Kidney (tissue), 14 donors: ENCODE results near the gene NFIL3. TPM values are rescaled to one million over a fixed set of nuclear protein-coding genes. Genes with fewer than 3 reads are reported as not detected.

ENCODE experiments used
- DNase-seq, 5 donors: peaks; one replicate each; pipeline ENCODE4 v3.0.0-alpha.2; 2013 to 2020
- FAIRE-seq: peaks from 2 replicates; lab custom pipeline; 2012; peaks lifted over from hg19 to GRCh38; lab: Jason Lieb, UNC
- H3K27ac ChIP-seq, 2 donors: one replicate each; pipeline ENCODE4 v1.7.0; 2013; ENCODE audit warnings: low read depth in 2 of 2, low read length in 2 of 2, inconsistent platforms in 1 of 2
- H3K27me3 ChIP-seq: one replicate; pipeline ENCODE4 v1.7.1; 2013; ENCODE audit warnings: low read length, inconsistent platforms; ENCODE audit not compliant: control insufficient read depth, insufficient read depth
- H3K36me3 ChIP-seq, 3 donors: one replicate each; pipeline versions ENCODE4 v1.7.0 to v1.7.1; 2013; ENCODE audit warnings: low read length in 3 of 3, control low read depth in 1 of 3, inconsistent platforms in 1 of 3; ENCODE audit not compliant: insufficient read depth in 3 of 3, control insufficient read depth in 2 of 3
- H3K4me1 ChIP-seq, 3 donors: one replicate each; pipeline versions ENCODE4 v1.7.0 to v1.7.1; 2013; ENCODE audit warnings: low read length in 3 of 3, inconsistent platforms in 1 of 3, low read depth in 1 of 3; ENCODE audit not compliant: control insufficient read depth in 2 of 3, insufficient read depth in 2 of 3
- H3K4me3 ChIP-seq, 3 donors: one replicate each; pipeline versions ENCODE4 v1.7.0 to v1.8.1; 2013; ENCODE audit warnings: low read length in 3 of 3, control low read depth in 1 of 3, inconsistent platforms in 1 of 3
- H3K9ac ChIP-seq, 3 donors: one replicate each; pipeline versions ENCODE4 v1.7.0 to v1.7.1; 2013; ENCODE audit warnings: low read length in 3 of 3, control low read depth in 1 of 3, inconsistent platforms in 1 of 3
- H3K9me3 ChIP-seq, 3 donors: one replicate each; pipeline versions ENCODE4 v1.7.0 to v1.7.1; 2013; ENCODE audit warnings: low read length in 3 of 3, control low read depth in 1 of 3, inconsistent platforms in 1 of 3; ENCODE audit not compliant: control insufficient read depth in 2 of 3, insufficient read depth in 1 of 3
- intact Hi-C: fragments of 100-400 bp; cut with DNase I; formaldehyde crosslinking; loops from one replicate; pipeline ENCODE4 v1.11.1; 2022
- polyA plus RNA-seq: library from polyadenylated mRNA; stranded (reverse); fragments of 350-450 nt; fragmentation: Illumina TruSeq; extraction: RNeasy Lipid Tissue Mini Kit (QIAGEN cat#74804); gene quantifications from one replicate; pipeline ENCODE4 v1.2.3, GENCODE V29; 2014; ENCODE audit warnings: low read depth, low replicate concordance; ENCODE audit not compliant: insufficient read depth
- total RNA-seq: library from RNA; stranded (reverse); fragmentation: NEBNext Ultra II Directional; extraction: Animal tissue kit (Norgen Biotek cat#: 25700); gene quantifications from one replicate; pipeline ENCODE4 v1.2.1, GENCODE V29; 2021
- TF ChIP-seq, protein P1 (sequence below): IDR thresholded peaks from 3 replicates; pipeline ENCODE4 v1.5.1; 2012; ENCODE audit warnings: mild to moderate bottlenecking, moderate library complexity, borderline replicate concordance; ENCODE audit not compliant: insufficient read depth; ENCODE audit errors: extremely low read depth
- donor health status: control.
- donor health status: control.
- donor health status: control.
- donor health status: control.
- donor health status: control.
- donor health status: DM: yes; HTN: yes; CAD: no.
- donor health status: Normal renal cell carcinoma (clear cell type).

The NFIL3 gene
- total and polyA plus RNA-seq, 2 donors from 2014 or later = 16.7 to 31.3 TPM

DNA sequence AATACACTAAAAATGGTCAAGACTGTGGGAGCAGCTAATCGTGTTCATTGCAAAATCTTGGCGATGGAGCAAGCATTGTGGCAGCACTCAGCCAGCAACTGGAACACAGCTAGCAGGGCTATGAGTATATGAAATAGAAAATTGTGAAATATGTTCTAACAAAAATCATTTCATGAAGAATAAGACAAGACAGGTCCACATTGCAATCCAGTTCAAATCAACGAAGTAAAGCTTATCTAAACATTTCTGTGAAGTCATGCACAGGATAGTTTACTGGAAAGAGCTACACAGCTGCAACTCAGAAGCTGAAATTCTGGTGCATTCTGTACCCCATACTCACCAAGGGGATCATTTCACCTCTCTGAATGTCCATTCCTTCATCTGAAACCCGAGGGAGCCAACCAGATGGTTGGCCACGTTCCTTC lies 5.3 kb upstream of the NFIL3 start:
- no peak overlapping the region for H3K4me3 ChIP-seq
- no peaks in the 10 kb centered on the region for H3K27me3 ChIP-seq
- H3K27ac ChIP-seq = no peak overlapping the region
- no peak overlapping the region for H3K9ac ChIP-seq
- FAIRE-seq (no peak), DNase-seq (no peak)
- no peaks in the 10 kb centered on the region for H3K9me3 ChIP-seq
- no peaks in the 10 kb centered on the region for H3K36me3 ChIP-seq
- intact Hi-C loops = no loop called here
- TF ChIP-seq, protein P1, sequence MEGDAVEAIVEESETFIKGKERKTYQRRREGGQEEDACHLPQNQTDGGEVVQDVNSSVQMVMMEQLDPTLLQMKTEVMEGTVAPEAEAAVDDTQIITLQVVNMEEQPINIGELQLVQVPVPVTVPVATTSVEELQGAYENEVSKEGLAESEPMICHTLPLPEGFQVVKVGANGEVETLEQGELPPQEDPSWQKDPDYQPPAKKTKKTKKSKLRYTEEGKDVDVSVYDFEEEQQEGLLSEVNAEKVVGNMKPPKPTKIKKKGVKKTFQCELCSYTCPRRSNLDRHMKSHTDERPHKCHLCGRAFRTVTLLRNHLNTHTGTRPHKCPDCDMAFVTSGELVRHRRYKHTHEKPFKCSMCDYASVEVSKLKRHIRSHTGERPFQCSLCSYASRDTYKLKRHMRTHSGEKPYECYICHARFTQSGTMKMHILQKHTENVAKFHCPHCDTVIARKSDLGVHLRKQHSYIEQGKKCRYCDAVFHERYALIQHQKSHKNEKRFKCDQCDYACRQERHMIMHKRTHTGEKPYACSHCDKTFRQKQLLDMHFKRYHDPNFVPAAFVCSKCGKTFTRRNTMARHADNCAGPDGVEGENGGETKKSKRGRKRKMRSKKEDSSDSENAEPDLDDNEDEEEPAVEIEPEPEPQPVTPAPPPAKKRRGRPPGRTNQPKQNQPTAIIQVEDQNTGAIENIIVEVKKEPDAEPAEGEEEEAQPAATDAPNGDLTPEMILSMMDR = no peak
- H3K4me1 ChIP-seq = peaks cover 0 to 6% (median 4%) of the 10 kb centered on the region in 3 donors

DNA sequence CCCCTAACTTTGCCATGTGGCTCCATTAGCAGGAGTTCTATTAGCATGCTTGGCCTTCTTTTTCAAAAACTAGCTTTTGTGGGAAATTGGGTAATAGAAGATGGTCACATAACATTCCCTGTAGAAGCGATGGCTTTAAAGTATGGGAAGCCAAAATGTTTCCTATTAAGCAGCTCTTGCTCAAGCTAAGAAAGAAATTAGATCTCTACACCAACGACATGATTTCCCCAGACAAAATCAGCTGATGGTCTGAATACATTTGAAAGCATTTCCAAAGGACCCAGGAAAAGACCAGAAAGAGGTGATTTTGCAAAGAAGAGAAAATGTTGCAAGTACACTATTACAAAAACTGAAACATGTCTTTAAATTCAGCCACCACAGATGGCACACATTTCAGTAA lies 4.8 kb upstream of the NFIL3 start:
- H3K27ac ChIP-seq = no peak overlapping the region
- H3K9me3 ChIP-seq = no peaks in the 10 kb centered on the region
- H3K4me3 ChIP-seq = no peak overlapping the region
- intact Hi-C loops = no loop called here
- DNase-seq (no peak), FAIRE-seq (no peak)
- no peaks in the 10 kb centered on the region for H3K27me3 ChIP-seq
- H3K9ac ChIP-seq = no peak overlapping the region
- TF ChIP-seq, protein P1 = no peak
- no peaks in the 10 kb centered on the region for H3K36me3 ChIP-seq
- peaks cover 0 to 6% (median 4%) of the 10 kb centered on the region in 3 donors for H3K4me1 ChIP-seq

DNA sequence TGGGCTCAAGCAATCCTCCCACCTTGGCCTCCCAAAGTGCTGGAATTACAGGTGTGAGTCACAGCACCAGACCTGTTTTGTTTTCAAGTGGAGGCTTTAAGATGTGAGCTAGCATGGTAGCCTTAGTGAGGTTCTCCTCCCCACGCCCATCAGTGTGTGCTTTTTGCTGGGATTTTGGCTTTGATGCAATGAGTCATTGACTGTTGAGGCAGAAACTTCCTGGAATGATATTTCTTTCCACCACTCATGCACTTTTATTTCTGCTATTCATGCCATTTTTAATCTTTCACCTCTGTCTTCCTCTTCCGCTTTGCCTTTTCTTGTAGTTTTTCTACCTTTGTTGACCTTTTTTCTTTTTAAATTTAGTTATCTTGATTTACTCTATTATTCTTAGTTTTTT lies 4.2 kb upstream of the NFIL3 start:
- no peaks in the 10 kb centered on the region for H3K9me3 ChIP-seq
- no peaks in the 10 kb centered on the region for H3K27me3 ChIP-seq
- H3K4me3 ChIP-seq = no peak overlapping the region
- H3K36me3 ChIP-seq = no peaks in the 10 kb centered on the region
- H3K9ac ChIP-seq = no peak overlapping the region
- TF ChIP-seq, protein P1 = no peak
- H3K4me1 ChIP-seq = peaks cover 0 to 6% (median 4%) of the 10 kb centered on the region in 3 donors
- intact Hi-C loops = no loop called here
- no peak overlapping the region for H3K27ac ChIP-seq
- DNase-seq = no peak
- no peak for FAIRE-seq
